SK-N-MC (cell line): Measurements from ENCODE around the gene KCNQ1OT1.

Source experiments
- DNase-seq: peaks from one replicate; pipeline ENCODE4 v3.0.0-alpha.2; 2011; ENCODE audit warnings: low read depth, low spot score
- H3K27ac ChIP-seq: fragments of 200-600 bp; sonication (generic); 2 replicates; pipeline ENCODE4 v1.5.1; 2016; ENCODE audit warnings: mixed run types
- H3K36me3 ChIP-seq: fragments of 200-600 bp; sonication (generic); 2 replicates; pipeline ENCODE4 v1.6.1; 2017; ENCODE audit warnings: antibody characterized with exemption, low read length, mixed read lengths; ENCODE audit not compliant: insufficient read depth
- H3K4me3 ChIP-seq: fragments of 200-600 bp; sonication (generic); 2 replicates; pipeline ENCODE4 v1.5.1; 2016
- H3K9ac ChIP-seq: fragments of 200-600 bp; sonication (generic); 2 replicates; pipeline ENCODE4 v1.8.0; 2017; ENCODE audit warnings: mixed run types, mixed read lengths; ENCODE audit not compliant: insufficient read length
- H3K9me3 ChIP-seq: fragments of 200-600 bp; sonication (generic); 2 replicates; pipeline ENCODE4 v1.6.1; 2017; ENCODE audit warnings: low read depth, mild to moderate bottlenecking, antibody characterized with exemption, low read length, moderate library complexity, mixed read lengths
- EZH2 ChIP-seq: fragments of 200-600 bp; sonication (generic); IDR thresholded peaks from one replicate; pipeline ENCODE4 v1.6.1; 2017; ENCODE audit warnings: antibody characterized with exemption
- FOXP2 ChIP-seq: optimal IDR thresholded peaks from 2 replicates; pipeline ENCODE3; 2011; ENCODE audit warnings: mild to moderate bottlenecking, moderate library complexity; ENCODE audit not compliant: insufficient read depth; ENCODE audit errors: extremely low read length, control extremely low read depth
- POLR2AphosphoS5 ChIP-seq: IDR thresholded peaks from 2 replicates; pipeline ENCODE4 v1.6.1; 2012; ENCODE audit warnings: mild to moderate bottlenecking, low read depth, low read length, borderline replicate concordance

Gene KCNQ1OT1

DNA sequence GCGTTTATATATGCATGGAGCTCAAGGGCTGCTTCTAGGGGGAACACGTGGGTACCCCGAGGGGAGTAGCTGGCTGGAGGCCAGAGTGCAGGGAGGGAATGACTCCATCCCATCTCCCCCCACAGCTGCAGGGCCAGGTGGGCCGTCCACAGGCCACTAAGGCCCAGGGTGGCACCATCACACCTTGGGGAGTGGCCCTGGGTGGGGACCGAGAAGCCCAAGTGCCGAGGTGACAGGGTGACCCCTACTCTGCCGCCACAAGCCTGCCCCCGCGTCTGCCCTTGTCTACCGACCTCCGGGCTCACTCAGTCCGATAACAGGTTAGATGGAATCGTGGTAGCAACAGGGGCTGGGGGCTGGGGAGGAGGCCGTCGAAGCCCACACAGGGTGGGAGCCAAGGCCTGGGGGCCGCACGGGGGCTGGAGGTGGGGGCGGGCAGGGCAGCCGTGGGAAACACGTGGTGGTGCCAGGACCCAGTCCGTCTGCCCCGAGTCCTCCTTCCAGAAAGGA, 125.7 kb downstream of the KCNQ1OT1 start:
- no peak overlapping the region for H3K27ac ChIP-seq
- no peak overlapping the region for H3K9ac ChIP-seq
- no peak overlapping the region for H3K4me3 ChIP-seq
- H3K36me3 ChIP-seq = no peaks in the 10 kb centered on the region
- H3K9me3 ChIP-seq = no peaks in the 10 kb centered on the region
- no peak for DNase-seq
- no peak for TF ChIP-seq POLR2AphosphoS5
- TF ChIP-seq EZH2 = no peak
- TF ChIP-seq FOXP2 = no peak

DNA sequence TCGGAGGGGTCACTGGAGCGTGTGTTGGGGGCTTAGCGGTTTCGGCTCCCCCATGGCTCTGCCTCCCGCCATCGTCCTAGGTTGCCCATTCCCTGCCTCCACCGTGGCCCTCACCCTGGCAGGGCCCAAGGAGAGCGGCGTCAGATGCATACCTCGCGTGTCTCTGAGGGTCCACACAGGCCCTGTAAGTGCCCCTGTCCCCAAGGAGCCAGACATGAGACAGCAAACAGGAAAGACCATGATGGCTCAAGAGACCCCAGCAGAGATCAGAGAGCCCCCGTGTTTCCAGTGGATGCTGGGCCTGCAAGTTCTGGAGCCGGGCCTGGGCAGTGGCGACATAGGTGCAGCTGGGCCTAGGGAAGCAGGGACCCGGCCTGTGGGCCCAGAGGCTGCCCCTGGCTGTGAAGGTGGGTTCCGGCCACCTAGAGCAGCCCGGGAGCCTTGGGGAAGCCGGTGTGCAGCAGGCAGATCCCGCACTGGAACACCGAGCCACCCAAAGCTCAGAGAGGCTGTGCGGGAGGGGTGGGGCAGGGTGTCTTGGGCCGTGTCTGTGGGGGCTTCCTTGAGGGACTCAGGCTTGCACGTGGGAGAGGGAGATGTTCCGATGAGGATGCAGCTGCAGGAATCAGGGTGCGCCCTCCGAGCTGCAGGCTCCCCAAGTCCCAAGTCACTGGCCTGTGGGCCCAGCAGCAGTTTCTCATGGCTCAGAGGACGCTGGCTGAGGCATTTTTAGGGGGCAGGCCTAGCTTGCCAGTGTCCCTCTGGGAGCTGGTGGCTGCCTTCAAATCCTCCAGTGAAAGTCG, 126.4 kb downstream of the KCNQ1OT1 start:
- Histone ChIP-seq H3K4me3 (no peak overlapping the region), H3K9me3 (no peaks in the 10 kb centered on the region), H3K36me3 (no peaks in the 10 kb centered on the region), H3K27ac (no peak overlapping the region), H3K9ac (no peak overlapping the region)
- no peak for DNase-seq
- no peak for TF ChIP-seq EZH2
- TF ChIP-seq FOXP2 = no peak
- no peak for TF ChIP-seq POLR2AphosphoS5

DNA sequence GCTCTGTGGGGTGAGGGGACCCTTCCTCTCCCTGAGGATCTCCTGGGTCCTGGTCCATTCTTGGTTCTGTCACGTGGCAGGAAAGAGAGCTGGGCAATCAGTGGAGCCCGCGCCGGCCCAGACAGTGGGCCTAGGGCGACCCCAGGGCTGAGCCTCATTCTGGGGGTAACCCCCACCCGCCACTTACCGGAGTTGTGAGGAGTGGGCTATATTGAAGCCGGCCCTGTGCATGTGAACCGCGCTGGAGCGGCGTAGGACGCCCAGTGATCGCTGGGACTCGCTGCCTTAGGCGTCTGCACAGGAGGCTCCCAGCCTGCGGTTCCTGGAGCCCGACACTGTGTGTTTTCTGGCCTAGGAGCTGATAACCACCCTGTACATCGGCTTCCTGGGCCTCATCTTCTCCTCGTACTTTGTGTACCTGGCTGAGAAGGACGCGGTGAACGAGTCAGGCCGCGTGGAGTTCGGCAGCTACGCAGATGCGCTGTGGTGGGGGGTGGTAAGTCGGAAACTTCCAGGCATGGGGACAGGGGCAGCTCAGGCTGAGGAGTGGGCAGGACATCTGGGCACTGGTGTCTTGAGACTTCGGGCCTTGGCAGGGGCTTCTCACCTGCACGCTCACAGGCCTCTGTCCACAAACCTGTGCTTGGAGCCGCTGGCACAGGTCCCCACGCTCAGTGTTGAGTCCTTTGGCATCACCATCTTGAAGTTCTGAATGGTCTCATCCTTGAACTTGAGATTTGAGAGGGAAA, 127.1 kb downstream of the KCNQ1OT1 start:
- no peak for DNase-seq

DNA sequence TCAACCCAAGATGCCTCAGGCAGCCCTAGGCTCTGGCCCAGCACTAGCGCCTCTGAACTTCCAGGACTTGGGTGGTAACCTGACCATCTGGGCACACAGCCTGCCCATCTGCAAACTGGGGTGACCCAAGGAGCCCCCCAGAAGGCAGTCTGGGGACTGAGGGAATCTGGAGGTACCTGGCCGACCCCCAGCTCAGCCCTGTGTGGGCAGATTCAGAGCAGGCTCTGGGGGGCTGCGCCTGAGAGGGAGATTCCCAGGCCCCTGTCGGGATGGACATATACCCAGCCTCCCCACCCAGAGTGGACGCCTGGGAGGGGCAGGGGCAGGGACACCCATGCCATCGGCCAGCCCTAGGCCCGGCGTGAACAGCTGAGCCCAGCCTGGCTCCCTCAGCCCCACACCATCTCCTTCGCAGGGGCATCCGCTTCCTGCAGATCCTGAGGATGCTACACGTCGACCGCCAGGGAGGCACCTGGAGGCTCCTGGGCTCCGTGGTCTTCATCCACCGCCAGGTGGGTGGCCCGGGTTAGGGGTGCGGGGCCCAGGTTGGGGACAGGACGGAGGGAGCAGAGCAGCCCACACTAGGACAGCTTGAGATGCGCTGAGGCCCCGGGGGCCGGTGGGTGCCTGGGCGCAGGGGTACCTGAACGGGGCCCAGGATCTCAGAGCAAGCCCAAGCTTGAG, 128.1 kb downstream of the KCNQ1OT1 start:
- Histone ChIP-seq H3K4me3 (no peak overlapping the region), H3K27ac (no peak overlapping the region), H3K9me3 (no peaks in the 10 kb centered on the region), H3K9ac (no peak overlapping the region), H3K36me3 (no peaks in the 10 kb centered on the region)
- no peak for DNase-seq
- TF ChIP-seq FOXP2 = no peak
- TF ChIP-seq EZH2 = no peak
- no peak for TF ChIP-seq POLR2AphosphoS5

More for the DNA sequence above, 127.1 kb downstream of the KCNQ1OT1 start:
- Histone ChIP-seq H3K36me3 (no peaks in the 10 kb centered on the region), H3K27ac (no peak overlapping the region), H3K9ac (no peak overlapping the region), H3K9me3 (no peaks in the 10 kb centered on the region), H3K4me3 (no peak overlapping the region)
- no peak for TF ChIP-seq POLR2AphosphoS5
- TF ChIP-seq FOXP2 = no peak
- no peak for TF ChIP-seq EZH2

DNA sequence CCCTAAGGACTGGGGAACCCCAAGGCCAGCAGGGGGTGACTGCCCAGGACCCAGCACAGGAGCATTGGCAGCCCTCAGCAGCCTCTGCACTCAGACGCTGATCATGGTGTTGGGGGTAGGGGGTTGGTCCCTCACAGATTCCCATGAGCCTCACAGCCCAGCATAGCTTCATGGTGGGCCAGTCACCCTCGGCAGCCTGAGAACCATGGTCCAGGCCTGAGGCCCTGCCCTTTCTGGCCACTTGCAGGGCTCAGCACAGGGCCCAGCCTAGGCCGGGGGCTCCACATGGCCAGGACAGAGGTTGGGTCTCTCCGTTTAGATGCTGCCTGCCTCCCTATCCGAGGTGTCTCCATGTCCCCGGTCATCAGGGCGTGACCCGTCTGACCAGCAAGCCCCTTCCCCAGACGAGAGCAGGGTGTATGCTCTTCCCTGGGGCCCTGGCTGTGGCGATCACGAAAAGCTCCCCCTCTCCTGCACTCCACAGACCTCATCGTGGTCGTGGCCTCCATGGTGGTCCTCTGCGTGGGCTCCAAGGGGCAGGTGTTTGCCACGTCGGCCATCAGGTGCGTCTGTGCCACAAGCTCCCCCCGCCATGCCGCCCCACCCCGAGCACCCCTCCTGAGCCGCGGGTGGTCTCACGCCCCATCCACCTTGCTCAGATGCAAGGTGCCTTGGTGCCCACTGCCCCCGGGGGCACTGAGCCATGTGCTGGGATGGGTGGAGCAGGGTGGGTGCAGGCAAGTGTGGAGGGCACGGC, 128.8 kb downstream of the KCNQ1OT1 start:
- H3K4me3 ChIP-seq = no peak overlapping the region
- H3K27ac ChIP-seq = no peak overlapping the region
- DNase-seq = no peak
- no peaks in the 10 kb centered on the region for H3K36me3 ChIP-seq
- no peak overlapping the region for H3K9ac ChIP-seq
- TF ChIP-seq EZH2 (no peak), FOXP2 (no peak), POLR2AphosphoS5 (no peak)
- H3K9me3 ChIP-seq = no peaks in the 10 kb centered on the region

DNA sequence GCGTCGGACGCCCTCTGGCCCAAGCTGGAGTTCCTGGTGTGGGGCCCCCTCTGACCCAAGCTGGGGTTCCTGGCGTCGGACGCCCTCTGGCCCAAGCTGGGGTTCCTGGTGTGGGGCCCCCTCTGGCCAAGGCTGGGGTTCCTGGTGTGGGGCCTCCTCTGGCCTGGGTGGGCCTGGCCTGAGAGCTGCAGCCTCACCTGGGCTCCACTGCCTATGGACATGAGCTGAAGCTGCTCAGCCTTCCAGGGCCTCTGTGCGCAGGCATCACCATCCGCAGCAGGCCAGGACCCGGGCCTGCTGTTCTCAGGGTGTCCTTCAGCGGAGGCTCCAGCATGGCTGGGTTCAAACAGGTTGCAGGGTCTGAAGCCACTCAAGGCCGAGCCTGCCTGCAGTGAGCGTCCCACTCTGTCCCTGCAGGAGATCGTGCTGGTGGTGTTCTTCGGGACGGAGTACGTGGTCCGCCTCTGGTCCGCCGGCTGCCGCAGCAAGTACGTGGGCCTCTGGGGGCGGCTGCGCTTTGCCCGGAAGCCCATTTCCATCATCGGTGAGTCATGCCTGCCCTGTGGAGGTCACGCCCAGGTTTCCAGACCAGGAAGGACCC, 129.5 kb downstream of the KCNQ1OT1 start:
- no peak for TF ChIP-seq FOXP2
- no peak for TF ChIP-seq EZH2
- no peak for TF ChIP-seq POLR2AphosphoS5
- DNase-seq = no peak
- no peak overlapping the region for H3K27ac ChIP-seq
- H3K4me3 ChIP-seq = no peak overlapping the region
- H3K9me3 ChIP-seq = no peaks in the 10 kb centered on the region
- no peak overlapping the region for H3K9ac ChIP-seq
- H3K36me3 ChIP-seq = no peaks in the 10 kb centered on the region

DNA sequence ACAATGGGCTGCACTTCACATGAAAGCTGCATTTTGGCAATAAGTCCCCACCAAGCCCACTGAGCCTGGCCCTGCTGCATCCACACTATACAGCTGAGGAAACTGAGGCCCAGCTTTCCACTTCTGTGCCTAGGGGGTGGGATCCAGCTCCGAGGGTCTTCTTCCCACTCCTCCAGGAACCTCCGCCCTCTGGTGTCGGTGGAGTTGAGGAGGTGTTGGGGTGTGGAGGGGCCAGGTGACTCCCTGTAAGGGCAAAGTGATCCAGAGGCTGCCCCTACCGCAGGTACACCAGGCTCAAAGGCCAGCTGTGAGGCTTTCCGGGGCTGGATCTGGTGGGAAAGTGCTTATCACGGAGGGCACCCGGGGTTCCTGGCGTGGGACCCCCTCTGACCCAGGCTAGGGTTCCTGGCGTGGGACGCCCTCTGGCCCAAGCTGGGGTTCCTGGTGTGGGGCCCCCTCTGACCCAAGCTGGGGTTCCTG, 130.0 kb downstream of the KCNQ1OT1 start:
- no peak overlapping the region for H3K27ac ChIP-seq
- DNase-seq = no peak
- H3K36me3 ChIP-seq = no peaks in the 10 kb centered on the region
- no peak overlapping the region for H3K4me3 ChIP-seq
- no peak overlapping the region for H3K9ac ChIP-seq
- H3K9me3 ChIP-seq = no peaks in the 10 kb centered on the region
- TF ChIP-seq FOXP2 = no peak
- no peak for TF ChIP-seq POLR2AphosphoS5
- TF ChIP-seq EZH2 = no peak
